Mesendoderm (in vitro differentiated cells): ENCODE data around the gene AFF3.

ENCODE experiments used
- DNase-seq: peaks from one replicate; pipeline ENCODE4 v3.0.0; 2013
- H2AK5ac ChIP-seq: 2 replicates; pipeline ENCODE4 v1.6.1; 2013; ENCODE audit warnings: low read length, inconsistent platforms
- H2BK120ac ChIP-seq: 2 replicates; pipeline ENCODE4 v1.6.1; 2013; ENCODE audit warnings: low read depth, mild to moderate bottlenecking, low read length, moderate library complexity, mixed read lengths
- H2BK15ac ChIP-seq: replicated peaks from 2 replicates; pipeline ENCODE4 v1.6.1; 2013; ENCODE audit warnings: low read depth, mild to moderate bottlenecking, moderate library complexity
- H2BK5ac ChIP-seq: 2 replicates; pipeline ENCODE4 v1.6.1; 2013; ENCODE audit warnings: low read length, inconsistent platforms
- H3K18ac ChIP-seq: 2 replicates; pipeline ENCODE4 v1.6.1; 2013; ENCODE audit warnings: mild to moderate bottlenecking, low read length, mixed read lengths
- H3K23ac ChIP-seq: one replicate; pipeline ENCODE4 v1.6.1; 2013; ENCODE audit warnings: low read length
- H3K27ac ChIP-seq: 2 replicates; pipeline ENCODE4 v1.5.1; 2013; ENCODE audit warnings: low read depth, mild to moderate bottlenecking, inconsistent platforms, low read length, moderate library complexity
- H3K27me3 ChIP-seq: 2 replicates; pipeline ENCODE4 v1.6.1; 2013; ENCODE audit warnings: low read length, control low read depth, mild to moderate bottlenecking, inconsistent platforms; ENCODE audit not compliant: insufficient read depth, poor library complexity
- H3K36me3 ChIP-seq: 2 replicates; pipeline ENCODE4 v1.6.1; 2013; ENCODE audit warnings: low read length, inconsistent platforms; ENCODE audit not compliant: control insufficient read depth, insufficient read depth
- H3K4ac ChIP-seq: one replicate; pipeline ENCODE4 v1.6.1; 2013; ENCODE audit warnings: low read depth, mild to moderate bottlenecking, low read length, moderate library complexity
- H3K4me1 ChIP-seq: 2 replicates; pipeline ENCODE4 v1.6.1; 2013; ENCODE audit warnings: low read depth, low read length, inconsistent platforms; ENCODE audit not compliant: control insufficient read depth
- H3K4me2 ChIP-seq: 2 replicates; pipeline ENCODE4 v1.6.1; 2013; ENCODE audit warnings: low read length
- H3K4me3 ChIP-seq: 2 replicates; pipeline ENCODE4 v1.5.1; 2013; ENCODE audit warnings: mild to moderate bottlenecking, low read length
- H3K56ac ChIP-seq: one replicate; pipeline ENCODE4 v1.6.1; 2013; ENCODE audit warnings: low read length
- H3K79me1 ChIP-seq: 2 replicates; pipeline ENCODE4 v1.6.1; 2013; ENCODE audit warnings: low read length, inconsistent platforms
- H3K79me2 ChIP-seq: 2 replicates; pipeline ENCODE4 v1.6.1; 2013; ENCODE audit warnings: mild to moderate bottlenecking, low read length; ENCODE audit not compliant: control insufficient read depth, insufficient read depth
- H3K9ac ChIP-seq: 2 replicates; pipeline ENCODE4 v1.6.1; 2013; ENCODE audit warnings: low read length, inconsistent platforms
- H4K5ac ChIP-seq: one replicate; pipeline ENCODE4 v1.6.1; 2013; ENCODE audit warnings: low read length
- H4K8ac ChIP-seq: one replicate; pipeline ENCODE4 v1.6.1; 2013; ENCODE audit warnings: low read depth, mild to moderate bottlenecking, control low read depth, low read length, moderate library complexity
- WGBS: extraction: QIAGEN DNeasy Blood & Tissue Kit; methylation state at CpG from one replicate; pipeline ENCODE4 v1.1.7; 2013; ENCODE audit warnings: low lambda C conversion rate, missing lambda C conversion rate; ENCODE audit not compliant: insufficient coverage; ENCODE audit errors: extremely low coverage; 5-methylcytosine and 5-hydroxymethylcytosine counted together

Gene AFF3

DNA sequence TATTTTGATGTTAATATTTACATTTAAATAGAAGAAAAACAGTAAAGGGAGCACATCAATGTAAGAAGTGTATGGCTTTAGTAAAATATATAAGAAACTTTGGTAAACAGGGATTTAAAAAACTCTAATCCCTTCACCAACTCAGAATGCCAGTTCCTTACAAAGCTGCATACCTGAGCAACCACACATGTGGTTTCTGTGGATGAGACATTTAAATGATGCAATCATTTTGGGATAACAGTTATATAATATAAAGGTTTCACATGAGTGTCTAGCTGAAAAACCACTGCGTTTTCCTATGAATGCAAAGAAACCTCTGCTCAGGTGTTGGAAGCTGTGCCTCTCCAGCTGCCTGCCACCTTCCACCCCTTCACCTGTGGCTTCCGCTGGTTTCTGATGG lies 443.5 kb downstream of the AFF3 start:
- no peak overlapping the region for H2BK120ac ChIP-seq
- no peak overlapping the region for H2AK5ac ChIP-seq
- H3K9ac ChIP-seq: no peak overlapping the region
- H3K79me2 ChIP-seq: no peaks in the 10 kb centered on the region
- H3K18ac ChIP-seq: no peak overlapping the region
- no peak overlapping the region for H3K56ac ChIP-seq
- H3K4me2 ChIP-seq: no peak overlapping the region
- H2BK5ac ChIP-seq: no peak overlapping the region
- H4K5ac ChIP-seq: no peak overlapping the region
- H3K4me3 ChIP-seq: no peak overlapping the region
- no peak for DNase-seq
- no peak overlapping the region for H3K27ac ChIP-seq
- WGBS: no CpG with 5 or more reads among the region's 2 CpGs
- H3K36me3 ChIP-seq: no peaks in the 10 kb centered on the region
- no peak overlapping the region for H4K8ac ChIP-seq
- no peak overlapping the region for H3K23ac ChIP-seq
- H2BK15ac ChIP-seq: no peak overlapping the region
- H3K27me3 ChIP-seq: no peaks in the 10 kb centered on the region
- no peaks in the 10 kb centered on the region for H3K4me1 ChIP-seq
- H3K4ac ChIP-seq: no peak overlapping the region
- H3K79me1 ChIP-seq: no peaks in the 10 kb centered on the region

DNA sequence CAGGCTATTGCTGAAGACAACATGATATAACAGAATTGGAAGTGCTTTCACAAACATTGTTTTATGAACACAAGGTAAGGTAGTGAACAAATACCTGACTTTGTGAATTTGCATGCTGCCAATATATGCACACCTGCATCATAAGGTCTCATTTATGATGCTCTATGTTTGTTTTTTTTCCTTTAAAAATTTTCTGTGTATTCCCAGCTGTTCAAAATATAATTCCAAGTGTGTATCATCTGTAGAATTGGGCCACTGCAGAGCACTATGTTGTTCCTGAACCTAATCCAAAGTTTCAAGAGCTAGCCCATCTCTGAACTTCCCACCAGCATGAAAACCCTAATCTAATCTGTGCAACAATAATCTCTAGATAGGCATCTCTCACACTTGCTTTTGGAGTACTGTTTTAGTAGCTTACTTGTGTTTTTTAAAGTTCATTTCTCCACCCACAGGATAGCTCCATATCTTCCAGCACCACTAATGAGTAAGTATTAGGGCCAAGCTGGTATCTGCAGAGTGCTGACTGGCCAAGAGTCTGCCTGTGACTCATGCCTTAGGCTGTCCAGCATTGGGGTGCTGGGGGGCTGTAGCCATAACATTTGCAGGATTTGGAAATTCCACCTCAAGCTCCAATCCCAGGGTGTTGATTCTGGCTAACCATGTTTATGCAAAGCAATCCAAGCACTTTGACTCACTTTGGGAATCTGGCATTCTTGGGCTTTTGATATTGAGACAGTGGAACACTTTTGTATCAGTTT lies 444.4 kb downstream of the AFF3 start:
- Histone ChIP-seq H2BK120ac (no peak overlapping the region), H3K4me1 (no peaks in the 10 kb centered on the region), H2AK5ac (no peak overlapping the region), H3K79me2 (no peaks in the 10 kb centered on the region), H3K56ac (no peak overlapping the region), H4K5ac (no peak overlapping the region), H3K9ac (no peak overlapping the region), H3K27ac (no peak overlapping the region), H2BK15ac (no peak overlapping the region), H3K27me3 (no peaks in the 10 kb centered on the region), H3K18ac (no peak overlapping the region), H3K36me3 (no peaks in the 10 kb centered on the region), H2BK5ac (no peak overlapping the region), H4K8ac (no peak overlapping the region), H3K4me3 (no peak overlapping the region), H3K23ac (no peak overlapping the region), H3K4ac (no peak overlapping the region), H3K79me1 (no peaks in the 10 kb centered on the region), H3K4me2 (no peak overlapping the region)
- no peak for DNase-seq

DNA sequence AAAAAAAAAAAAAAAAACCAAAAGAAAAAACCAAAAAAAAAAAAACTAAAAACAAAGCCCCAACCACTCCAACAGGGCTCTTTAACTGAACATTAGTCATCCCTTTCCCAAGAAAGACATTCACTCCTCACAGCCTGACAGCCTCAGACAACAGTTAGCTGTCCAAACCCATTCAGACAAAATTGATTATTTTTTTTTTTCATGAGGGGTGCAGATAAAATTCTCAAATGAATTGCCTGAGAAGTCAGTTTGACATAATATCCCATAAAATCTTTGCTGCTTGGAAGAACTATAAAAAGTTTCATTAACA lies 446.5 kb downstream of the AFF3 start:
- Histone ChIP-seq H3K56ac (no peak overlapping the region), H3K18ac (no peak overlapping the region), H3K4me3 (no peak overlapping the region), H2BK15ac (no peak overlapping the region), H2AK5ac (no peak overlapping the region), H2BK5ac (no peak overlapping the region), H4K8ac (no peak overlapping the region), H3K9ac (no peak overlapping the region), H3K4me1 (no peaks in the 10 kb centered on the region), H3K4me2 (no peak overlapping the region), H3K27ac (no peak overlapping the region), H3K4ac (no peak overlapping the region), H3K79me2 (no peaks in the 10 kb centered on the region), H3K79me1 (no peaks in the 10 kb centered on the region), H2BK120ac (no peak overlapping the region), H4K5ac (no peak overlapping the region), H3K23ac (no peak overlapping the region), H3K36me3 (no peaks in the 10 kb centered on the region), H3K27me3 (no peaks in the 10 kb centered on the region)
- DNase-seq: no peak

DNA sequence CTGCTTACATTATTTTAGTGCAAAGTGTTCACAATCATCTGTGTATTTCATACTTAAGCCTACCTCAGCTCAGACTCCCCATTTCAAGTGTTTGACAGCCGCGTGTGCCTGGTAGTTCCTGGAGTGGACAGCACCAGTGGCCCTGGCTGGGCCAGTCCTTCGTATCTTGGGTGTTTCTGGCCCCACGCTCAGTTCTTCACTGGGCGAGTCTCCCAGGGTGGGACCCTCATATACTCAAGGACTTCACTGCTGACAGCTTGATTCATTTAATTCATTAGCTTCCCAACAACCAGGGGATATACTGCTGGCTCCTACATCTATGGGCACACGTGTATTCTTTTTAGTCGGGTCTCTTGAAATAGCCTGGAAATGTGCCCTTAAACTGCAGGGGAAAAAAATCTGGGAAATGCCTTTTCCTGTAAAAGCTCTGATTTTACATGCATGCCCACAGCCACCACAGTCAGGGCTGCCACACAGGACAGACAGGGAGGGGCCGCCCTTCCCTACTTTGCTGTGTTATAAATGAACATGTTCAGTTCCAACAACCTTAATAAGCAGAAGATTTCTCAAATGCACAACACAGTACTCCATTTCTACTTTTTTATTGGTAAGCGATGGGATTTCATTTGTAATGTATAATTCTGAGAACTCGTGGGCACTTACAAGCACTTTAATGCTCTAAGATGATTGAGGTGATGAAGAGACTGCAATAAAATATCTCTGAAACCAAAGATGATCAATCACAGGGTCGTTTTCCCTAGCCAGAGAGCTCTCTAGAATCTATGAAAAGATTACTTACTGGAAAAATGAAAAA lies 447.1 kb downstream of the AFF3 start:
- no peak for DNase-seq
- H2BK5ac ChIP-seq: no peak overlapping the region
- H3K4ac ChIP-seq: no peak overlapping the region
- no peak overlapping the region for H2AK5ac ChIP-seq
- peak overlapping the region; percentile 65 for H2BK15ac ChIP-seq
- WGBS: no CpG with 5 or more reads among the region's 11 CpGs
- no peak overlapping the region for H4K8ac ChIP-seq
- no peak overlapping the region for H3K27ac ChIP-seq
- H3K79me1 ChIP-seq: no peaks in the 10 kb centered on the region
- H3K79me2 ChIP-seq: no peaks in the 10 kb centered on the region
- H2BK120ac ChIP-seq: no peak overlapping the region
- H3K4me1 ChIP-seq: no peaks in the 10 kb centered on the region
- no peak overlapping the region for H3K4me3 ChIP-seq
- no peaks in the 10 kb centered on the region for H3K27me3 ChIP-seq
- H3K36me3 ChIP-seq: no peaks in the 10 kb centered on the region
- no peak overlapping the region for H3K23ac ChIP-seq
- no peak overlapping the region for H3K4me2 ChIP-seq
- H4K5ac ChIP-seq: no peak overlapping the region
- H3K56ac ChIP-seq: no peak overlapping the region
- H3K18ac ChIP-seq: no peak overlapping the region
- H3K9ac ChIP-seq: no peak overlapping the region

DNA sequence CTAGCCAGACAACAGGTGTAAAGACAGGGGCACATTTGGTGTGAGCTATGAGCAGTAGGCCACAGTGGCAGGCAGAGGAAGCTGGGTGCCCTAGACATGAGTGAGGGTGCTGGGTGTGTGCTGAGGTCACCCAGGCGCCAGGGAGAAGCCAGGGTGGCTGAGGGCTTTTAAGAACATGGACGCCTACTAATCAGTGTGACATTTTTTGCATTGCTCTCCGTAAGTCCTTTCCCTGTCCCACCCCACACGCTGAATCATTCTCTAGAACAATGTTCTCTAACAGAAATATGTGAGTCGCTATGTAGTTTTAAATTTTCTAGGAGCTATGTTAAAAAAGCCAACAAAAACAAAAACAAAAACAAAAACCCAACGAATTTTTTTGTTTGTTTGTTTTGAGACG lies 448.1 kb downstream of the AFF3 start:
- Histone ChIP-seq H2BK120ac (no peak overlapping the region), H2BK5ac (no peak overlapping the region), H3K27me3 (no peaks in the 10 kb centered on the region), H3K79me1 (no peaks in the 10 kb centered on the region), H4K8ac (no peak overlapping the region), H4K5ac (no peak overlapping the region), H3K27ac (no peak overlapping the region), H3K4me2 (no peak overlapping the region), H3K23ac (no peak overlapping the region), H3K79me2 (no peaks in the 10 kb centered on the region), H3K9ac (no peak overlapping the region), H3K4me1 (no peaks in the 10 kb centered on the region), H2BK15ac (no peak overlapping the region), H3K18ac (peak overlapping the region; percentile 34), H3K4me3 (no peak overlapping the region), H3K4ac (no peak overlapping the region), H3K36me3 (no peaks in the 10 kb centered on the region), H3K56ac (no peak overlapping the region), H2AK5ac (no peak overlapping the region)
- peak; percentile 82 for DNase-seq
- WGBS: no CpG with 5 or more reads among the region's 7 CpGs

DNA sequence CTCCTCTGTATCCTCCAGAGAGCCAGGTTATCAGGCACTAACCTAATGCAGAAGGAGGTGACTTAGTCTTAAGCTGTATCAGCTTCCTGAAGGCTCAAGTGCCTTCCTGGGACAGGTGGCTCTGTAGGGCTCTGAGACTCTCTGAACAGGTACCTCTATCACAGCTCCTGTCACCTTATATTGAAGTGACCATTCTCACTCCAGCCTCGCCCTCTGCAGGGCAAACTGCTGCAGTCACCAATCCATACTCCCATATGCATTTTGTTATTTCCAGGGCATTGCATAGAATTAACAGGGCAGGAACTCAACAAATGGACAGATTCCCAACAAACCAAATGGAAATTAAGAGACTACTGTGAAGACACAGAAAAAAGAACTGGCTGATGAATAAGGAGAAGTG lies 449.6 kb downstream of the AFF3 start:
- no peak overlapping the region for H3K4me3 ChIP-seq
- no peaks in the 10 kb centered on the region for H3K27me3 ChIP-seq
- H3K4me2 ChIP-seq: no peak overlapping the region
- WGBS: no CpG with 5 or more reads among the region's 1 CpG
- DNase-seq: peak; percentile 33
- H3K23ac ChIP-seq: no peak overlapping the region
- H3K4ac ChIP-seq: no peak overlapping the region
- H3K4me1 ChIP-seq: no peaks in the 10 kb centered on the region
- H4K5ac ChIP-seq: no peak overlapping the region
- H3K9ac ChIP-seq: no peak overlapping the region
- no peak overlapping the region for H3K56ac ChIP-seq
- no peak overlapping the region for H4K8ac ChIP-seq
- no peak overlapping the region for H2BK120ac ChIP-seq
- H3K79me1 ChIP-seq: no peaks in the 10 kb centered on the region
- no peaks in the 10 kb centered on the region for H3K79me2 ChIP-seq
- no peak overlapping the region for H2AK5ac ChIP-seq
- H2BK5ac ChIP-seq: no peak overlapping the region
- no peaks in the 10 kb centered on the region for H3K36me3 ChIP-seq
- no peak overlapping the region for H3K18ac ChIP-seq
- H3K27ac ChIP-seq: no peak overlapping the region
- no peak overlapping the region for H2BK15ac ChIP-seq
